Chondrocyte (in vitro differentiated cells): ENCODE results near the gene FGF22. TPM values are rescaled to one million over a fixed set of nuclear protein-coding genes. Genes with fewer than 3 reads are reported as not detected.

ENCODE experiments used
- DNase-seq: peaks from one replicate; pipeline ENCODE4 v3.0.0; 2021; ENCODE audit warnings: mixed read lengths, low spot score
- H3K27ac Mint-ChIP-seq: one replicate; pipeline ENCODE4 v1.8.0; 2021; ENCODE audit warnings: mild to moderate bottlenecking, moderate library complexity, mixed read lengths; ENCODE audit not compliant: unreplicated experiment
- H3K27me3 Mint-ChIP-seq: 2 replicates; pipeline ENCODE4 v1.8.0; 2021; ENCODE audit warnings: low read depth, mixed read lengths
- H3K36me3 Mint-ChIP-seq: 2 replicates; pipeline ENCODE4 v1.8.0; 2021; ENCODE audit warnings: low read depth, mixed read lengths
- H3K4me1 Mint-ChIP-seq: 2 replicates; pipeline ENCODE4 v1.8.0; 2021; ENCODE audit warnings: low read depth, mild to moderate bottlenecking, mixed read lengths
- H3K4me3 Mint-ChIP-seq: one replicate; pipeline ENCODE4 v1.8.0; 2021; ENCODE audit warnings: mild to moderate bottlenecking, moderate library complexity, mixed read lengths; ENCODE audit not compliant: unreplicated experiment
- H3K9me3 Mint-ChIP-seq: 2 replicates; pipeline ENCODE4 v1.8.0; 2021; ENCODE audit warnings: low read depth, mixed read lengths
- total RNA-seq: library from RNA; stranded (reverse); gene quantifications from 3 replicates; pipeline ENCODE4 v1.2.1, GENCODE V29; 2021
- TF ChIP-seq, protein P1 (sequence below): fragments of 200-600 bp; sonication (generic); IDR thresholded peaks from 2 replicates; pipeline ENCODE4 v1.5.0; 2021; ENCODE audit warnings: antibody characterized with exemption, mild to moderate bottlenecking, moderate library complexity

The FGF22 gene
- total RNA-seq, 1 donor from 2014 or later = not detected

DNA sequence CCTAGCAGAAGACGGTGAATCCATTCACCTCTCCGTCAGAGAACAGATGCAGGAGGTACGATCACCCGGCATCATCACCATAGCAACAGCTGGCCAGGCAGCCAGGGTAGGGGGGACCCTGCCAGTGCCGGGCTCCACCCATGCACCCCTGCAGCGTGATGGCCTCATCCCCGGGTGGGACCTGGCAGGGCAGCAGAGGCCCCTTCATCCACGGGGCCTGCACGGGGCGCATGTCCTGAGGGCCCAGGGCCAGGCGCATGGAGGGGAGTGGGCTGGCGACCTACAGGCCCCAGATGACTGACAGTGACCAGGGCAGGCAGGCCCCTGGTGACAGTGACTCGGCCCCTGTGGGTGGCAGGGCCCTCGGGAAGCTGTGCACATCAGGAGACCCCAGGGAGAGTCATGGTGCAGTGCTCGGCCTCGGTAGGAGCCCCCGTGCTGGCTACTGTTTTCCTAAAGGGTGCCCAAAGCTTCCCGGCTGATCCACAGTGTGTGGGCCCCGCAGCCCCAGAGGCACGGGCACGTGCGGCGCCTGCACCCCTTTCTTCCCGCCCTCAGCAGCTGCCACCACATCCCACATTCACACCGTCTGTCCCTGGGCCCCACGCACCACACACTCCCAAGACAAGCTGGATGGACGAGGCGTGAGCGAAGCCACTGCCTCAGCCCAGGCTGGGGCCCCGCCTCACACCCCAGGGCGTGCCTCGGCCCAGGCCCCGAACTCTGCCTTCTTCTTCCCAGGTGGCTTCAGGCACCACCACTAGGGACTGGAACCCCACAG lies 18.6 kb downstream of the FGF22 start:
- TF ChIP-seq, protein P1, sequence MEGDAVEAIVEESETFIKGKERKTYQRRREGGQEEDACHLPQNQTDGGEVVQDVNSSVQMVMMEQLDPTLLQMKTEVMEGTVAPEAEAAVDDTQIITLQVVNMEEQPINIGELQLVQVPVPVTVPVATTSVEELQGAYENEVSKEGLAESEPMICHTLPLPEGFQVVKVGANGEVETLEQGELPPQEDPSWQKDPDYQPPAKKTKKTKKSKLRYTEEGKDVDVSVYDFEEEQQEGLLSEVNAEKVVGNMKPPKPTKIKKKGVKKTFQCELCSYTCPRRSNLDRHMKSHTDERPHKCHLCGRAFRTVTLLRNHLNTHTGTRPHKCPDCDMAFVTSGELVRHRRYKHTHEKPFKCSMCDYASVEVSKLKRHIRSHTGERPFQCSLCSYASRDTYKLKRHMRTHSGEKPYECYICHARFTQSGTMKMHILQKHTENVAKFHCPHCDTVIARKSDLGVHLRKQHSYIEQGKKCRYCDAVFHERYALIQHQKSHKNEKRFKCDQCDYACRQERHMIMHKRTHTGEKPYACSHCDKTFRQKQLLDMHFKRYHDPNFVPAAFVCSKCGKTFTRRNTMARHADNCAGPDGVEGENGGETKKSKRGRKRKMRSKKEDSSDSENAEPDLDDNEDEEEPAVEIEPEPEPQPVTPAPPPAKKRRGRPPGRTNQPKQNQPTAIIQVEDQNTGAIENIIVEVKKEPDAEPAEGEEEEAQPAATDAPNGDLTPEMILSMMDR = no peak
- no peak overlapping the region for H3K4me3 Mint-ChIP-seq
- H3K4me1 Mint-ChIP-seq = peaks cover 24% of the 10 kb centered on the region
- no peak for DNase-seq
- no peaks in the 10 kb centered on the region for H3K36me3 Mint-ChIP-seq
- H3K27ac Mint-ChIP-seq = no peak overlapping the region
- no peaks in the 10 kb centered on the region for H3K27me3 Mint-ChIP-seq
- H3K9me3 Mint-ChIP-seq = no peaks in the 10 kb centered on the region

DNA sequence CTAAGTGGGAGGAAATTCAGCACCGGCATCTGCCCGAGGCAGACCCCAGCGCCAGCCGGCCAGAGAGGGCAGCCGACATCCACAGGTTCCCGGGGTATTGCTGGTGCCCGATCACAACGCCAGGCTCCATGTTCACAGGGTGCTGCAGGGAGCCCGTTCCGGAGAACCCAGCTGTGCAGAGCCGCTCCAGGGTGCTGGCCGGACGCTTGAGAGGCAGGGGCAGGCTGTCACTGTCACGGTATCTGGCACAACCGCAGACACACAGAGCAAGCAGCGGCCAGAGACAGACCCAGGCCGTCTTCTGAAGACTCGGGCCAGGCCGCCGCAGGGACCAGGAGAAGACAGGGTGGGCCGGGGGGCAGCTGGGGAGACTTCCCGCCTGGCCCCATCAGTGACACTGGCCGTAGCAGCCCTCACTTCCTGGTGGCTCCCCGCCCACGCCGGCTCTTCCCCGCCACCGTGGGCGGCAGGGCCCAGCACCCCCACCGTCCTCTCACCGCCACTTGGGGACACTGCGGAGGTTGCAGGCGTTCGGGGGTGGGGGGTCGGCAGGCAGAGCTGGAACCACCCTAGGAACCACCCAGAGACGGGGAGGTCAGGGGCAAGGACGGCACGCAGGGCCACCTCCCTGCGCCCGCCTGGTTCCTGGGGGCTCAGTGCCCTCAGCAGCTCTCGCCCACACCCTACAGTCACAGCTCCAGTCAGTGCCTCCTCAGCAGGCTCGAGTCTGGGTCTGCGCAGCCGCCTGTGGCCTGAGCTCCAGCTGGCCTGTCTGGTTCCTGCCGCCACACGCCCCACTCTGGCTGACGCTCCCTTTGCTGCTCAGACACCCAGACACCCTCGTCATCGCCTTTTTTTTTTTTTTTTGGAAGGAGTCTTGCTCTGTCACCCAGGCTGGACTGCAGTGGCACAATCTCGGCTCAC lies 19.5 kb downstream of the FGF22 start:
- Mint-ChIP-seq H3K4me3 (no peak overlapping the region), H3K27ac (peak overlapping the region; percentile 17), H3K27me3 (no peaks in the 10 kb centered on the region), H3K4me1 (peaks cover 30% of the 10 kb centered on the region), H3K9me3 (no peaks in the 10 kb centered on the region), H3K36me3 (no peaks in the 10 kb centered on the region)
- no peak for DNase-seq
- TF ChIP-seq, protein P1 = no peak

DNA sequence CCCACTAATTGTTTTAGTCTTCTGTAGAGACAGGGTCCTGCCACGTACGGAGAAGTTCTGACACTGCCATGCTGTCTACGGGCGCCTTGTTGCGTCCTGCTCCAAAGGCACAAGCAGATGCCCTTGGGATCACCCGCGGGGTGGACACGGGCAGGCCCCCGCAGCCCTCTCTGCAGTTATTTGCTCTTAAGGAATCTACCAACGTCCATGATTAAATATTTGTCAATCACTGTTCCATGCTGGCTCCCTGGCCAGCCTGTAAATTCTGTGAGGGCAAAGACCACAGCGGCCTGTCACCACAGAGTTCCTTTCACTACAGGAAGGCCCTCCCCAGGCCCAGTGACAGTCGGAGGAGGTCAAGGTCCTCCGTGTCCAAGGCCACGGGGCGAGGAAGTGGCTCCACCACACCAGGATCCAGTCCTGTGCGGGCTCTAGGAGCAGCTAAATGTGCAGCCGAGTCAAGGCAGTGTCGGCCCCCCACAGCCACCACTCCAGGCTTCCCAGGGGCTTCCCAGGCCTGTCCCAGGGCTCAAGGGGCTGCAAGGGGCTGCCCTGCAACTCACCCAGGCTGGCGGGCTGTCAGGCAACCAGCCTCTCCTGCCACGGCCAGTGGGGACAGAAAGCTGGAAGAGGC lies 21.2 kb downstream of the FGF22 start:
- no peaks in the 10 kb centered on the region for H3K9me3 Mint-ChIP-seq

DNA sequence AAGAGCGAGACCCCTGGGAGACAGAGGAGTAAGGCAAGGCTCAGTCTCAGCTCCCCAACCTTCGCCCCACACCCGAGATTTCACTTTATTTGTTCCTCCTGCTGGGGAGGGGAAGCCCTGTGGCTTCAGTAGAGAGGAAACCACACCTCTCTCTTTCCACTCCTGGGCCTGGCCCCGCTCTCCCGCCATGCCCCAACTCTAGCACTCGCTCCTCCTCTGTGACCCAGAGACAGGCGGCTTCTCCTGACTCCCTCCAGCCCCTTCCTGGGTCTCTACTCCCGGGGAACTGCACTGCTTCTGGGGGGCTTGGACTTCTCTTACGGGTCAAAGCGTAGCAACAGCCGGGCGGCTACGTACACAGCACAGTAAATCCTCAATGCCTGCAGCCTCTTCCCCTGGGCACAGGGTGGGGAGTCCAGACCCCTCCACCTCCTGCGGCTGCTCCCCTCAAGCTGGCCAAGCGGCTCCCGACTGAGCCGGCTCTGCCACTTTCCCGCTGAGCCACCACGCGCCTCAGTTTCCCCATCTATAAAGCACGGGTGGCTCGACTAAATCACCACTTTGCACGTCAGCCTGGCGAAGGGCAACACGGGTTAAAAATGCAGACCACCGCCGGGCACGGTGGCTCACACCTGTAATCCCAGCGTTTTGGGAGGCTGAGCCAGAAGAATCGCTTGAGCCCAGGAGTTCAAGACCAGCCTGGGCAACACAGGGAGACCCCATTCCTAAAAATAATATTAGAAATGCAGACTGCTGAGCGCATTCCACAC lies 21.9 kb downstream of the FGF22 start:
- DNase-seq = no peak
- Mint-ChIP-seq H3K36me3 (no peaks in the 10 kb centered on the region), H3K4me3 (peak overlapping the region; percentile 78), H3K27me3 (no peaks in the 10 kb centered on the region), H3K4me1 (peaks cover 40% of the 10 kb centered on the region), H3K27ac (peak overlapping the region; percentile 80), H3K9me3 (no peaks in the 10 kb centered on the region)
- TF ChIP-seq, protein P1 = no peak

More for the DNA sequence above, 21.2 kb downstream of the FGF22 start:
- H3K27ac Mint-ChIP-seq = peak overlapping the region; percentile 63
- no peaks in the 10 kb centered on the region for H3K27me3 Mint-ChIP-seq
- no peak for DNase-seq
- TF ChIP-seq, protein P1 = no peak
- H3K4me3 Mint-ChIP-seq = peak overlapping the region; percentile 78
- H3K36me3 Mint-ChIP-seq = no peaks in the 10 kb centered on the region
- peaks cover 40% of the 10 kb centered on the region for H3K4me1 Mint-ChIP-seq
